CD4-positive, alpha-beta T cell treated with Interleukin-10 for 1 hour (primary cell): ENCODE results near the gene FOXB2.
"Not testable (repeated sequence)": the region's sequence is repeated elsewhere in the genome, so short reads cannot be mapped to it uniquely, and the experiment has no call there.

ENCODE experiments used
- DNase-seq: peaks from one replicate; pipeline ENCODE4 v3.0.0-alpha.2; 2020

FOXB2 gene

GRCh38 chr9:77019236-77019925 lies at the start of gene FOXB2:
Gene FOXB2 (plus strand): TSS chr9:77019655. CDS start chr9:77019655, 0 bp downstream.
- DNase-seq = no peak

DNA sequence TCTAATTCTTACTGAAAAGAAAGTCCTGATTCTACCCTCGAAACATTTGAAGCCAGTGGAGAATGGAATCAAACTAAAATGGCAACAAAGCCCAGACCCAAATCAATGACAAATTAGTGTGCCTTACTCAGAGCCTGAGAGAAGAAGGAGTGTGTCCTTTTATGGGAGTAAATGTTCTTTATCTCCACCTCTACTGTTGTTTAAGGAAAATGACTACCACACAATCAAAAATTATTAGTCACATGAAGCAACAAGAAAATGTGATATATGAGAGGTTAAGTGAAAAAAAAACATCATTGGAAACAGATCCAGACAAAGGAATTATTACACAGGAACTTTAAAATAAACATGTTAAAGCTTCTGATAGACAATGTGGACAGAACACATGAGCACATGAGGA lies 49.7 kb upstream of the FOXB2 start:
- no peak for DNase-seq

GRCh38 chr9:76978831-76979230 lies 40.6 kb upstream of the FOXB2 start:
- not testable (repeated sequence) for DNase-seq

GRCh38 chr9:76980566-76980965 lies 38.9 kb upstream of the FOXB2 start:
- DNase-seq = no peak

GRCh38 chr9:76984486-76984885 lies 35.0 kb upstream of the FOXB2 start:
- DNase-seq = no peak

GRCh38 chr9:76985581-76985980 lies 33.9 kb upstream of the FOXB2 start:
- no peak for DNase-seq

DNA sequence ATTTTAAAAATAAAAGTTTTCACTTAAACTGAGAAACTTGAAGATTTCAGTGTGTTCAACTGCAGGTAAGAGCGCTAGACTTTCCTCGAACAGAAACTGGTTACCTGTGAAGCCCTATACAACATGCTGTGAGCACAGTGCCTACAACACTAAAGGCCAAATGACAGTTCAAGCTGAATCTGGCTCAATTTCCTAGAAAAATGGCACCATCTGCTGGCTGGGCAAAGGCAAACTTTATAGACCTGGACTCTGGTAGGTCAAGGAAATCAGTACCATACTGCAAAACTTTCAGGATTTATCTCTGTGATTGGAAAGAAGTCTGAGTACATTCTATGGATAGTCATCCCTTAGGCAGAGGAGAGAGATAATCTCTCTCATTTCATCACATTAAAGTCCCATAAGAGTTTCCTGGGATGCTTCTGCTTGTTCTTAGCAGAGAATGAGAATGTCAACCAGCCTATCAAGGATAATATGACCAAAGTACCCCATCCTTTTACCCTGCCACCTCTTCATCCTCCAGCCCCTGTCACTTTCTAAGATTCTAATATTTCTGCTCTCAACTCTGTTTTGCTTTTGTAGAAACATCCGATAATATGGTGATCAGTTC lies 31.8 kb upstream of the FOXB2 start:
- no peak for DNase-seq

- no peak for DNase-seq
These were observed 30.5 kb upstream of the FOXB2 start for GRCh38 chr9:76988941-76989340.

GRCh38 chr9:76989501-76989900 lies 30.0 kb upstream of the FOXB2 start:
- no peak for DNase-seq

DNA sequence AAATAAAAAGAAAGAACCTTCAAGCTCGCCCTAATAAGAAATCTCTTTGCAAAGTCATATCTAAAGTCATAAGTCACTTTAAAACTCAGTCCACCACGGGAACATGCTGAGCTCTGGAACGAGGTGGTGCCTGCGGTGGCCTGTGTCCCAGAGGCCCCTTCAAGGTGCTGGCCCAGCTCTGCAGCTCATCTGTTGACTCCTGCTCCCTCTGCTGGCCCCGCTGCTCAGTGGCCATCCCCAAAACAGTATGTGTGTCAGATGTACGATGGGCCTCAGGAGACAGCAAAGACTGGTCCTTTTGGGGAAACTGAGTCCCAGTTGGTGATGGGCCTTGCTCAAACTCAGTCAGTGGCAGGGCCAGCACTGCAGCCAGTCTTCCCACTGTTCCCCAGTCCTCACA lies 22.8 kb upstream of the FOXB2 start:
- DNase-seq = no peak

- DNase-seq = no peak
These were observed 20.2 kb upstream of the FOXB2 start for GRCh38 chr9:76999261-76999660.

- no peak for DNase-seq
These were observed 19.1 kb upstream of the FOXB2 start for GRCh38 chr9:77000330-77000729.

DNA sequence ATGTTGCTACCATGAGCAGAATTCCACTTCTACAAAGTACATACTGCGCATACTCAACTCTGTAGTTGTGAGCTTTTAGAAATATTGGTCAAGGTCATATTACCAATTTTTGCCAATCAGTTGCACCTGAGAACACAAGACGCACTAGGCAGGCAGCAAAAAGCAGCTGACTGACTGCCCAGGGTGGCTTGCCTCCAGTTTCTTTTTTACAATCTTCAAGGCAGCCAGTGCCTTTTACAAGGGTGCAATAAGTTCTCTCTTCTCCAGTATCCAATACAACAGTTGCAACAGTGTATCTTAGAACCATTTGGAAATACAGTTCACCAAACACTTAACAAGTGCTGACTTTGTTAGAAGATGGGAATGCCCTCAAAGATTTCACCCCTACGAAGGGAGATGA lies 16.1 kb upstream of the FOXB2 start:
- DNase-seq = no peak

DNA sequence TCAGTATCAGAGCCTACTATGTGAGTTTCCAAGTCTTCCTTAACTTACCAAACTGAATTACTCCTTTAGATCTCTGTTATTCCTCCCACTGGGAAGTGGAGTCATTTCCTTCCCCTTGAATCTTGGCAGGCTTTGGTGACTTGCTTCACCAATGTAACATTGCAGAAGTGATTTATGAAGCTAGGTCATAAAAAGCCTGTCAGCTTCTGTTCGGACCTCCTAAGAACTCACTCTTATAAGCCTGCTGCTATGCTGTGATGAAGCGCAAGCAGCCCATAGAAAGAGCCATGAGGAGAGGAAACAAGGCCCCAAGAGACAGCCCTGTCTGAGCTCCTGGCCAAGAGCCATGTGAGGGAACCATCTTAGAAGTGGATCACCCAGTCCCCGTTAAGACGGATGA lies 14.2 kb upstream of the FOXB2 start:
- DNase-seq = no peak

DNA sequence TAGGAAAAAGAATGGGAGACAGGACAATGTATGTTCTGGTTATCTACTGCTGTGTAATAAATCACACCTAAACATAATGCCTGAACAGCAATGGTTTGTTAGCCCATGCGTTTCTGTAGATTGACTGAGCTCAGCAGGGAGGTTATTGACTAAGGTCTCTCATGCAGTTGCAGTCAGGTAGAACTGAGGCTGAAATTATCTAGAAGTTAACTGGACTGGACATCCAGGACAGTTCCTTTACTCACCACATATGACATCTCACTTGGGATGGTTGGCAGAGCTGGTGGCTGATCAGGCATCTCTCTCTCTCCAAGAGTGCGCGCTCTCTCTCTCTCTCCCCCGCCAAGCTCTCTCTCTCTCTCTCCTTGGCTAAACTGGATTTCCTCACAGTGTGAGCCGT lies 8.9 kb upstream of the FOXB2 start:
- DNase-seq = no peak

- DNase-seq = peak; percentile 53
These were observed 7.3 kb upstream of the FOXB2 start for GRCh38 chr9:77011973-77012821.

DNA sequence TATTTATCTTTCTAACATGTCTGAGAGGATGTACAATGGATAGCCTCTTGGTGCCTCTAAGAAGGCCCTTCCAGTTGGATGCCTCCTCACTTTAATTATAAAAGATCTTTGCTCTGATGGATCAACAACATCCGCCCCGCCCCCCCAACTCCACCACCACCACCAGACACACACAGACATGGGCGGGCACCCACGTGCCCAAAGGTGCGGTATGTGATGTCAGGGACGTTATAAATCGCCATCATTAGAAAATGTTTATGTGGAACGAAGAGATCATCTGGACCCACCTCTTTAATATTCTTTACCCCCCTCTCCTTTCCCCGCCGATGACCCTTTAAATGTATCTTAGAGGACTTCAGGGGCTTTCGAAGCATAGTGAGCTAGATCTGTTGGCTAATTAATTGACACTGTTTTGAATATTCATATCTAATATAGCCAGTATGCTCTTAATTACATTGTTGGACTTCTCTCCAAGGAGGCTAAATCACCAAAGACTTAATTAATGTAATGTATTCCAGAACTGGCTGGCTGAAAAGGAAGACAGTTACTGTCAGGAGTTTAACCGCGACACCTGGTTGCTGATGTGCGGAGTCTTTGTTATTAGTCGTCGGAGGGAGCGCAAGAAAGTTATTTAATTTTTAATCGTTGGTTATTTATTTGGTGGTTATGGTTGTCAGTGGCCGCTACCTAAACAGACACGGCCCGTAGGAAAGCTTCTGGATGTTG lies 6.1 kb upstream of the FOXB2 start:
- DNase-seq = no peak

DNA sequence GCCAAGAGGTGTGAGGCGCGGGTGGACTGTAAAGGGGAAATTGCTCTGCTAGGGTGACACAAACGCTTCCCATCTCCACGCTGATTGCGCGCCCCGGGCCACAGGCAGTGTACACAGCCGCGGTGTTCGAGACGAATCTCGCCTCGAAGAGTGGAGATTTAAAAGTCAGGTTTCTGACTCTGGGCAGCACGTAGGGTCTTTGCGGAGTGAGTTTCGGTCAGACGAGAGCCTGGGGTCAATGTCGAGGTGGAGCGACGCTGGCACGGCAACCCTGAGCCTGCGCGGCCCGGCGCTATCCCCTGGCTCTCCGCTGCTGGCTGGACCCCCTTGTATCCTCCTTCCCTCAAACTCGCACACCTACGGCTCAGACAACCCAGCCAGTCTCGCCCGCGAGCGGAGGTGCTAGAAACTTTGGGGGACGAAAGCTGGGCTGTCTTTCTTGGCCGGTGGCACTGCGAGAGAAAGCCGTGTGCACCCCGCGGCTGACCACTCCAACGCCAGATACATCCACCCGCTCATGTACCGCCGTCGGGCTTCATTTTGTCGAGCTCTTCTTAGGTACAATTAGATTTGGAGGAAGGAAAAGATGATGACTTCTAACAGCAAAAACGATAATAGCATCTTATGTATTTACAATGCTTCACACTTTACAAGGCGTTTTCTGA lies 5.4 kb upstream of the FOXB2 start:
- no peak for DNase-seq

DNA sequence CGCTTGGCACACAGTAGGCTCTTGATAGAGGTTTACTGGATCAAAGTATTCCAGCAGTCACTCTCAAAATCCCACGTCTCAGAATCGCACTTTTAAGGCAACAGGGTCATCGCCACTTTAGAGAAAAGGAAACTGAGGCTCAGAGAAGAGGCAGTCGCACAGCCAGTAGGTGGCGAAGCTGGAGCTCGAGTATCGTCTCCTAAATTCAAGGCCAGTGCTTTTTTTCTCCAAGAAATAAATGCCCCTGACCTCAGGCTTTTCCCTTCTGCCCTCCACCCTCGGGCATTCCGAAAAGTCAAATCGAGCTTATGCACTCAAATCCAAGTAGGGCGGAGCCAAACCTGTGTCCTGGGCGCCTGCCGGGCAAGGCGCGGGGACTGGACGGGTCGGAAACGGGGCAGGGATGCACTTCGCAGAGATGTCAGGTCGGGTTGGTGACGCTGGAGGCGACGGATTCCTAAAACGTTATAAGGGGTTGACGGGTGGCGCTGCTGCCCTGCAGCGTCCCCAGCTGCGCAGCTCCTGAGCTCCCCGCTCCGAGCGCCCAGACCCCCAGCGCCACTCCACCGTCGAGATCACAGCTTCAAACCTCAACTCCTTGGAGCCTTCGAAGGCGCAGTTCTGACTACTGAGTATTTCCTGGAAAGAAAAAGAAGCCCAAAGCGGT lies 4.7 kb upstream of the FOXB2 start:
- DNase-seq = no peak

DNA sequence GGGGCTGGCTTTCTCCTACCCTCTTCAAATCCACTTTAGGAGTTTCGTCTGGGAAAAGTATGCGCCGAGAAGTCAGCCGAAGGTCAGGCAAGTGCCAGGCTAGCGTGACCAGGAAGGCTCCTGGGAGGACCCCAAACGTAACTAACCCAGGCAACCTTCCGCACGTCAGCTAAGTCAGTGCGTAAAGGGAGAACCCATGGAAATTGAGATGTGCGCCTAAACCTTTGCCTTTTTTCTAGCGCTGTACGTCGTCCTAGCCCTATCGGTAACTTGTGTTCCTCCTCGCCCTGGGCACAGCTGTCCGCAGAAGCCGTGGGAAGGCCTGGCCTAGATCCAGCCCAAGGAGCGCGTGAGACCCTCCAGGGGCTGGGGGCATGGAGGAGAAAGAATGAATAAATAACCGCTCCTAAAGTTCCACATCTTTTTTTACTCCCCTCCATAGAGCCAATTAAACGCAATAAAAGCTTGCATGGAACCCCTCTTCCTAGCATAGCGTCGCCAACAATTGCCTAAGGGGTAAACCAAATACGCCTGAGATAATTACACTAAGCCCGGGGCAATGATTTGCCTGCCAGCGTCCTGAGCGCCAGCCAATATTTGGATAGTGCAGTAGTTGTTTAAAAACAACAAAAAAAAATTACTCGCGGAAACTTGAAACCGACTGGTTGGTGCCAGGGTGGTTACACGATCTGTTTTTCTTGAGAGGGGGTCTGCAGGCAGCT lies 4.0 kb upstream of the FOXB2 start:
- no peak for DNase-seq

DNA sequence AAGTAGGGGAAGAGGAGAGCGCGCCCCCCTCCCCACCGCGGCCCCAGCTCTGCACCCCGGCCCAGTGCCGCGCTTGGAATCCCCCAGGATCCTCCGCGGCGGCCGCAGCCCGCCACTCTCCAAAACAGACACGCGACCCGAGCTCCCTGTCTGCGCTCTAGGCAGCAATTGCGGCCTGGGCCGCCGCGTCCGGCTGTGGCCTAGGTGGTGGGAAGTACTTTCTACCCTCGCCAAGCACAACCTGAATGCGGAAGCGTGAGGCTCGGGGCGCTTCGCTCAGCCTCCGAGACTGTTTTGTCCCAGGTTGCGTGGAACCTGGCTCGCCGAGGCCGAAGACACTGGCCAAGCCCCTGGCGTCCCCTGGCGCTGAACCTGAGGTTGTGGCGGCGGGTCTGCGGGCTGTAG lies 3.3 kb upstream of the FOXB2 start:
- DNase-seq = no peak
